NCI-H526 (cell line): ENCODE data around the gene GSDME.

Source experiments
- DNase-seq, 2 experiments: peaks; one replicate each; lab custom pipeline; 2025; lab: John Stamatoyannopoulos, UW

Gene GSDME

GRCh38 chr7:24652251-24652939 is 104.9 kb downstream of the GSDME start:
- no peak for DNase-seq
